Measurements from ENCODE around the gene COX7A2L. TPM values are rescaled to one million over a fixed set of nuclear protein-coding genes. Genes with fewer than 3 reads are reported as not detected.

The COX7A2L gene
- polyA plus RNA-seq, 3 donors = 178 to 185 (median 181) TPM

GRCh38 chr2:42327125-42327524, 33.9 kb downstream of the COX7A2L start:
- DNase-seq = no peak

- no peak for DNase-seq
Measured at GRCh38 chr2:42325609-42326008, 35.4 kb downstream of the COX7A2L start.

DNA sequence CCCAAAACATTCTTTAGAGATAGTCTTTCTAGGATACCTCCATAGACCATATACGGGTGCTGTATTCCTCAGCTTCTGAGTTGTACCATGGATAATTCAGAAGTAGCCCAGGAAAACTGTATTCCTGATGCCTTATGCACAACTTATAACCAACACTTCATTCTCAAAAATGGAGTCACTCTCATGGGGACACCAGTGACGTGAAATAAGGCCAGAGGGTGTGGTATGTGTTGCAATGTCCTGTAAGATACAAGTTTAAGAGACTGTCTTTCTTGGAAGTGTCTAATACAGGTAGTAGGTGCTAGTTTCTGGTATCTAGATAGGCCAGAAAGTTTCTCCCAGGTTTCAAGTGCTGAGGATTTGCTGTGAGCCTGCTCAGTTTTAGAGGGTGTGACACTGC, 36.1 kb downstream of the COX7A2L start:
- DNase-seq = no peak

DNA sequence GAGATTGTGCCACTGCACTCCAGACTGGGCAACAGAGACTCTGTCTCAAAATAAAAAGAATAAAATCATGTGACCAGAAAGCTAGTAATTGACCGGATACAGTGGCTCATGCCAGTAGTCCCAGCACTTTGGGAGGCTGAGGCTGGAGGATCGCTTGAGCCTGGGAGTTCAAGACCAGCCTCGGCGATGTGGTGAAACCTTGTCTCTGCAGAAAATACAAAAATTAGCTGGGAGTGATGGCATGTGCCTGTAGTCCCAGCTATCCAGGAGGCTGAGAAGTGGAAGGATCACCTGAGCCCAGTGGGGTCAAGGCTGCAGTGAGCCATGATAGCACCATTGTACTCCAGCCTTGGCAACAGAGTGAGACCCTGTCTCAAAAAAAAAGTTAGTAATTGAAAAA, 36.8 kb downstream of the COX7A2L start:
- DNase-seq = no peak

- no peak for DNase-seq
Measured at GRCh38 chr2:42321452-42322064, 39.5 kb downstream of the COX7A2L start.

- no peak for DNase-seq
Measured at GRCh38 chr2:42319265-42319664, 41.8 kb downstream of the COX7A2L start.

GRCh38 chr2:42317945-42318344, 43.1 kb downstream of the COX7A2L start:
- no peak for DNase-seq

DNA sequence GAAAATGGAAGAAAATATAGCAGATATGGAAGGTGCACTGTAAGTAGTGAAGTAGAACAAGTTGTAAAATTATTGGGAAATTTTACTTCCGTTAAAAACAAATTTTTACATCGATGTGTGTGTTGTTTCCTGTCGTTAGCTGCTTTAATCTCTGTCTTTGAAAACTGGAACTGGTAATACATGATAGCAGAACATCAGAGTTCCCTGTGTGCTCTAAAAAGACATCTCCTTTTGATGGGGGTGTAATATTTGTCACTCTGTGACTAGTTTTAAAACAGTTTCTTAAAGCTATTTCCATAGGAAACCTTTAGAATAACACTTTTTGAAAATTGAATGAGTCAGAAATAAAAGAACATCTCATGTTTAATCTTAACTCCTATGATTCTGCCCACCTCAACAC, 43.5 kb downstream of the COX7A2L start:
- no peak for DNase-seq

DNA sequence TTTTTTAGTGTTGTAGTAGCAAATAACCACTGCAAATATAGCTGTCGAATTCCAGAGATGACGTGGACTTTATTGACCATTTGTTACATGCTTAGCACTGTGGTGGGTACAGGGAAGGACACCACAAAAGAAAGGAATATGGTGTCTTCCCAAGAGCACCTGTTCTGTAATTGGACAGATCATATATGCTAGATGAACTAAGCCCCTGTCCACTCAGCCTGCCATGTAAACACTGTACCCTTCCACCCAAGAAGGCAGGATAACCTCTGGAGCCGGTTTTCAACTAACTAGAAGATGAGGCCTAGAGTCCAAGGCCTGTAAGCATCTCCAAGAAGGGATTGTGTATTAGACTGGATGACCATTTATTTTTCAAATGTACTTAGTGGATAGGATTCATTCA, 44.1 kb downstream of the COX7A2L start:
- no peak for DNase-seq

GRCh38 chr2:42315844-42316470, 45.1 kb downstream of the COX7A2L start:
- no peak for DNase-seq

- no peak for DNase-seq
Measured at GRCh38 chr2:42314892-42315468, 46.0 kb downstream of the COX7A2L start.

DNA sequence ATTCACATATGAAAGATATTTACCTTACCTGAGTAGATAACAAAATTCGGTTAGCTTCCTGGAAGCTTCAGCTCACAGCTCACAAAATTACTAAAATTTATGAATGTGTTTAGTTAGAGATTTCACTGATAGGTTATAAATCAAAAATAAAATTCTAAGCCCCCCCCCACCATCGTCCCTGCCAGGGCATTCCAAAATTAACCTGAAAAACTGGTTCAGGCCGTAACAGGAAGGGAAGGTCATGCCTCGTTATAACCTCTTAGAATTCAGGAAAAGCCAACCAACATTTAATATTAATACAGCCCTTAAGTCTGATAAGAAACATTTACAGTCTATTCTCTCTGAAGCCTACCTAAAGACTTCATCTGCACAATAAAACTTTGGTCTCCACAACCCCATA, 48.9 kb downstream of the COX7A2L start:
- no peak for DNase-seq

DNA sequence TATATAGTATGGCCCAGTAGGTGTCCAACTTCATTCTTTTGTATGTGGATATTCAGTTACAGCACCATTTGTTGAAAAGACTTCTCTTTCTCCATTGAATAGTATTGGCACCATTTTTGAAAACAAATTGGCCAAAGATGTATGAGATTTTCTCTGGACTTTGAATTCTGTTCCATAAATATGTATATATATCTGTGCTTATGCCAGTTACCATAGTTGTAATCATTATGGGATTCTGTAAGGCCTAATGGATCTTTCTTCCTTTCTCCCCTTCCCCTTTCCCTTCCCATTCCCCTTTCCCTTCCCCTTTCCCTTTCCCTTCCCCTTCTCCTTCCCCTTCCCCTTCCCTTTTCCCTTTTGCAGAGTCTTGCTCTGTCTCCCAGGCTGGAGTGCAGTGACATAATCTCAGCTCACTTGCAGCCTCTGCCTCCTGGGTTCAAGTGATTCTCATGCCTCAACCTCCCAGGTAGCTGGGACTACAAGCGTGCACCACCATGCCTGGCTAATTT, 51.0 kb downstream of the COX7A2L start:
- DNase-seq = no peak

DNA sequence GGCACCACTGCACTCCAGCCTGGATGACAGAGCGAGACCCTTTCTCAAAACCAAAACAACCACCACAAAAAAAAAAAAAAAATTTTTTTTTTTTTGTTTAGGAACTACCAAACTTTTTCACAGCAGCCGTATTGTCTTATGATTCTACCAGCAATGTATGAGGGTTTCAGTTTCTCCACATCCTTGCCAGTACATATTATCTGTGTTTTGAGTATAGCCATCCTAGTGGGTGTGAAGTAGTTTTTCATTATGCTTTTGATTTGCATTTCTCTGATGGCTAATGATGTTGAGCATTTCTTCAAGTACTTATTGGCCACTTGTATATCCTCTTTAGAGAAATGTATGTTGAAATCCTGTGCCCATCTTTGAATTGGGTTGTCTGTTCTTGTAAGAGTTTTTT, 51.7 kb downstream of the COX7A2L start:
- no peak for DNase-seq

- DNase-seq = no peak
Measured at GRCh38 chr2:42307180-42307579, 53.8 kb downstream of the COX7A2L start.

DNA sequence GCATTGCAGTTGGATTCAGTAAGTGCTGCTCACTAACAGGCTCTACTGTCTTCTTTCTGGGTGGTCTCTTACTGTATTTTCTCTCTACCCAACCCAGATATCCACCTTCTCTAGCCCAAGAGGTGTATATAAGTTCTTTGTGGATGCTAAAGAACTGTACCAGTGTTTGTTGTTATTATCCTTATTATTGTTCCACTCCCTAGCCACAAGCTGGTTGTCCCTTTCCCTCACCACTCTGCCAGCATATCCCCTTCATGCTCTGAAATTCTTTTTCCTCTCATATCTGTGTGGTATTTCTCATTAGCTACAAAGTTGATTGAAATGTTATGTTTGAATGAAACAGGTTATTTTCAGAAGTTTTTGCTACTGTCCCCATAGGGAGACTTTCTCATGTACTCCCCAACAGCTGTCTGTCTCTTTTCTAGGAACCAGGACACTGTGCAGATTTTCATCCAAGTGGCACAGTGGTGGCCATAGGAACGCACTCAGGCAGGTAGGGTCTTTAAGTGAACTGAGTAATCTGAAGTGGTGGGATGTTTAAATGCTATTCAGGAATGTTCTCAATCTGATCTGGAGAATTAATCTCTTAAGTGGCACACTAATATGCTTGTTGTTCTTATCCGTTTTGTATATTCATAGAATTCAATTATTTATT, 56.8 kb downstream of the COX7A2L start:
- DNase-seq = no peak

DNA sequence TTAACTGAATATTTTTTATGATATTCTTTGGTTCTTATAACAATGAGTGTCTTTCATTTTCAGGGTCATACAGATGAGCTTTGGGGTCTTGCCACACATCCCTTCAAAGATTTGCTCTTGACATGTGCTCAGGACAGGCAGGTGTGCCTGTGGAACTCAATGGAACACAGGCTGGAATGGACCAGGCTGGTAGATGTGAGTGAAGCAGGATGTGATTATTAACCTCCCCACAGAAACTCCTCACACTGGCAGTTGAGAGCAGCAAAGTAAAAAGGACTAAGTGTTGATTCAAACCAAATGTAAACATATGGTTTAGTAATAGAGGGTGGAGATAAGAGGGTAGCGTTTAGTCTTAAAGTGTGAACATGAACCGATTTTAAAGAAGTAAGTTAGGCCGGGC, 57.8 kb downstream of the COX7A2L start:
- no peak for DNase-seq

- no peak for DNase-seq
Measured at GRCh38 chr2:42300527-42300926, 60.5 kb downstream of the COX7A2L start.

Other genes with a start within 250 kb of the COX7A2L start
- gene EML4, start 191.9 kb downstream of the COX7A2L start, polyA plus RNA-seq (ENCODE audit: insufficient read length in 3 of 3) = 100 to 1,000 TPM in 2 of 3 donors, 10 to 100 TPM in 1; 94.5 to 126 (median 121) TPM
- under 1 TPM; 0.52 to 0.75 (median 0.65) TPM for gene KCNG3, start 132.8 kb upstream of the COX7A2L start, polyA plus RNA-seq (ENCODE audit: insufficient read length in 3 of 3)
- gene MTA3, start 207.4 kb upstream of the COX7A2L start, polyA plus RNA-seq (ENCODE audit: insufficient read length in 3 of 3) = 10 to 100 TPM; 63.0 to 74.2 (median 70.5) TPM

Measured in renal pelvis (tissue), 4 donors.